Superior temporal gyrus (tissue), 1 donor: ENCODE results near the gene PSMD1.
A peak's percentile ranks its signal among the peaks of the same experiment; 100 is the strongest.

Source experiments
- DNase-seq: peaks from one replicate; pipeline ENCODE4 v3.0.0-alpha.2; 2016; ENCODE audit errors: extremely low spot score

The PSMD1 gene

DNA sequence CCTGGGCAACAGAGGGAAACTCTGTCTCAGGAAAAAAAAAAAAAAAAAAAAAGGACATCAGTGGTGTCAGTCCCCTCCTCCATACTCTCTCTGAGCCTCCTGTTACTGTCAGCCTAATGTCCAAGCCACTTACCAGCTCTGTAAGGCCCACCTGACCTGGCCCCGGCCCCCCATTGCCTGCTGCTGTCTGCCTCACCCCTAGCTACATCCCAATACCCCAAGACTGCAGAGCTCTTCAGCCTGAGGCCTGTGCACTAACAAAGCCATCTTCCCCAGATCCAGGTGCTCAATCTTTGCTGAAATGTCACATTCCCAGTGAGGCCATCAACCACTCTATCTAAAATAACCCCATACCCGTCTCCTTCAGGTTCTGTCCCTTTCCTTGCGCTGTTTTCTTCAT, 147.5 kb downstream of the PSMD1 start:
- DNase-seq: no peak

DNA sequence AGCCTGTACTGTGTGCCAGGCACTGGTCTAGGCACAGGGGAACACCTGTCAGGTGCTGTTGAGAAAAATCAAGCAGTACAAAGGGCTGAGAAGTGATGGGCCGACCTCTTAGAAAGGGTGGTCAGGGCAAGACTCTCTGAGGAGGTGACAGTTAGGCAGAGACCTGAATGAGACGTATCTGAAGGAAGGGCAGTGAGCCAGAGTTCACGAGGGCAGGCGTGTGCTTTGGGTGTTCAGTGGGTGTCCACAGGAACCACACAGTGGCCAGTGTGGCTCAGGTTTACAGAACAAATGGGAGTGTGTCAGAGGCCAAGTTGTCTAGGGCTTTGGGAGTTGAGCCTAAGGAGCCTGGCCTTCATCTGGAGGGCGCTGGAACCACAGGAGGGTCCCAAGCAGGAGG, 147.9 kb downstream of the PSMD1 start:
- no peak for DNase-seq

- no peak for DNase-seq
Observed at GRCh38 chr2:231207734-231208133, 151.1 kb downstream of the PSMD1 start.

DNA sequence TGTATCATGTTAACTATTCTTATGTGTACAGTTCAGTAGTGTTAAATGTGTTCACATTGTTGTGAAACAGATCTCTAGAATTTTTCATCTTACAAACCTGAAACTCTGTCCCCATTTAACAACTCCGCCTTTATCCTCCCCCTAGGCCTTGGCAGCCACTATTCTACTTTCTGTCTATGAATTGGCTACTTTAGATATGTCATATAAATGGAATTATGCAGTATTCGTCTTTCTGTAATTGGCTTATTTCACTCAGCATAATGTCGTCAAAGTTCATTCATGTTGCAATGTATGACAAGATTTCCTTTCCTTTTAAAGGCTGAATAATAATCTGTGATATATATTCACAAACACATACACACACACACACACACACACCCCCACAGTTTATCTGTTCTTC, 154.1 kb downstream of the PSMD1 start:
- DNase-seq: no peak

GRCh38 chr2:231211486-231211885, 154.8 kb downstream of the PSMD1 start:
- peak; percentile 62 for DNase-seq

- no peak for DNase-seq
Observed at GRCh38 chr2:231212329-231212845, 155.7 kb downstream of the PSMD1 start.

- no peak for DNase-seq
Observed at GRCh38 chr2:231213931-231214642, 157.4 kb downstream of the PSMD1 start.

GRCh38 chr2:231218366-231218765, 161.7 kb downstream of the PSMD1 start:
- DNase-seq: no peak

DNA sequence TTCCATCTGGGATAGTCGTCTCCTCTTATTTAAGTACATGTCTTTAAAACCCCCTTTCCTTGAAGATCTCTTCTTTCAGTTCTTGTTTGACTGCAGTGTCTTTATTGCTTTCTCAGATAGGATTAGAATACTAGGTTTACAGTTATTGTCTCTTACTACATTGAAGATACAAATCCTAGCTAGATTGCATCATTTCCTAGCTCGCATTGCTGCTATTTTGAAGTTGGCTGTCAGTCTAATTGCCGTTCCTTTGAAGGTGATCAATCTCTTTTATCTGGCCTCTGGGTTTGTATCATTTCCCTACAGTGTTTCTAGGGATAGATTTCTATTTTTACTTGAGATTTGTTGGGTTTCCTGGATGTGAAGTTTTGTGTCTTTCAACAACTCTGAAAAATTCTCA, 162.6 kb downstream of the PSMD1 start:
- no peak for DNase-seq

GRCh38 chr2:231221761-231222160, 165.1 kb downstream of the PSMD1 start:
- DNase-seq: no peak
